ENCODE data around the gene KBTBD12.

DNA sequence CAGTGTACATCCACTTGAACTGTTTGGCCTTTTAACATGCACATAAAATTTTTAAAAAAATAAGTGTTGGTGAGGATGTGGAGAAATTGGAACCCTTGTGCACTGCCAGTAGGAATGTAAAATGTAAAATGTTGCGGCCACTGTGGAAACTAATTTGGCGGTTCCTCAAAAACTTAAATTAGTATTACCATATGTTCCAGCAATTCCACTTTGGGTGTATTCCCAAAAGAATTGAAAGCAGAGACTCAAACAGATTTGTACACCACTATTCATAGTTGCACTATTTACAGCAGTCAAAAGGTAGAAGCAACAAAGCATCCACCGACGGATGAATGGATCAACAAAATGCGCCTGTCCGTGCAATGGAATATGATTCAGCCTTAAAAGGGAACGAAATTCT is 82.0 kb downstream of the KBTBD12 start:
- TF ChIP-seq, protein P1, sequence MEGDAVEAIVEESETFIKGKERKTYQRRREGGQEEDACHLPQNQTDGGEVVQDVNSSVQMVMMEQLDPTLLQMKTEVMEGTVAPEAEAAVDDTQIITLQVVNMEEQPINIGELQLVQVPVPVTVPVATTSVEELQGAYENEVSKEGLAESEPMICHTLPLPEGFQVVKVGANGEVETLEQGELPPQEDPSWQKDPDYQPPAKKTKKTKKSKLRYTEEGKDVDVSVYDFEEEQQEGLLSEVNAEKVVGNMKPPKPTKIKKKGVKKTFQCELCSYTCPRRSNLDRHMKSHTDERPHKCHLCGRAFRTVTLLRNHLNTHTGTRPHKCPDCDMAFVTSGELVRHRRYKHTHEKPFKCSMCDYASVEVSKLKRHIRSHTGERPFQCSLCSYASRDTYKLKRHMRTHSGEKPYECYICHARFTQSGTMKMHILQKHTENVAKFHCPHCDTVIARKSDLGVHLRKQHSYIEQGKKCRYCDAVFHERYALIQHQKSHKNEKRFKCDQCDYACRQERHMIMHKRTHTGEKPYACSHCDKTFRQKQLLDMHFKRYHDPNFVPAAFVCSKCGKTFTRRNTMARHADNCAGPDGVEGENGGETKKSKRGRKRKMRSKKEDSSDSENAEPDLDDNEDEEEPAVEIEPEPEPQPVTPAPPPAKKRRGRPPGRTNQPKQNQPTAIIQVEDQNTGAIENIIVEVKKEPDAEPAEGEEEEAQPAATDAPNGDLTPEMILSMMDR (IDR thresholded peaks at IDR 0.05; ENCODE audit: low read length): no peak
- TF ChIP-seq EZH2 (optimal IDR thresholded peaks at IDR 0.05; ENCODE audit: low read depth, low read length) (no peak), EZH2phosphoT487 (IDR thresholded peaks at IDR 0.05; ENCODE audit: low read length) (no peak)
